Stimulated activated CD4-positive, alpha-beta T cell treated with anti-CD3 and anti-CD28 coated beads, Interleukin-15, amount 100 ng/mL, for 1 hour (primary cell): ENCODE results near the gene CEP83.
"Not testable (repeated sequence)": the region's sequence is repeated elsewhere in the genome, so short reads cannot be mapped to it uniquely, and the experiment has no call there.

Experiments used
- DNase-seq, 2 donors: peaks; one replicate each; pipeline ENCODE4 v3.0.0-alpha.2; 2020; ENCODE audit warnings: low read depth in 1 of 2, low spot score in 1 of 2

The CEP83 gene

GRCh38 chr12:94459728-94460615 lies at the start of gene CEP83:
Gene CEP83 (minus strand): TSS chr12:94459867. CDS start chr12:94412490, 47,377 bp downstream.
- peak; percentile 87 to 97 for DNase-seq

- DNase-seq: no peak
Measured at GRCh38 chr12:94509317-94509716, 49.6 kb upstream of the CEP83 start.

GRCh38 chr12:94507455-94507854 lies 47.8 kb upstream of the CEP83 start:
- no peak for DNase-seq

- no peak for DNase-seq
Measured at GRCh38 chr12:94504386-94504785, 44.7 kb upstream of the CEP83 start.

- no peak for DNase-seq
Measured at GRCh38 chr12:94503619-94504018, 44.0 kb upstream of the CEP83 start.

GRCh38 chr12:94500831-94501567 lies 41.3 kb upstream of the CEP83 start:
- no peak for DNase-seq

GRCh38 chr12:94498698-94499097 lies 39.0 kb upstream of the CEP83 start:
- DNase-seq: no peak

GRCh38 chr12:94498073-94498472 lies 38.4 kb upstream of the CEP83 start:
- DNase-seq: no peak

GRCh38 chr12:94495445-94496115 lies 35.9 kb upstream of the CEP83 start:
- no peak for DNase-seq

- no peak for DNase-seq
Measured at GRCh38 chr12:94491489-94491888, 31.8 kb upstream of the CEP83 start.

- DNase-seq: no peak
Measured at GRCh38 chr12:94488463-94488862, 28.8 kb upstream of the CEP83 start.

- no peak for DNase-seq
Measured at GRCh38 chr12:94481734-94482133, 22.1 kb upstream of the CEP83 start.

- no peak for DNase-seq
Measured at GRCh38 chr12:94469522-94469921, 9.9 kb upstream of the CEP83 start.

- no peak for DNase-seq
Measured at GRCh38 chr12:94460616-94460959, 921 bp upstream of the CEP83 start.

GRCh38 chr12:94458877-94459727 lies 565 bp downstream of the CEP83 start:
- DNase-seq: no peak

GRCh38 chr12:94457311-94457710 lies 2.4 kb downstream of the CEP83 start:
- DNase-seq: no peak

GRCh38 chr12:94454318-94454717 lies 5.3 kb downstream of the CEP83 start:
- DNase-seq: not testable (repeated sequence)

GRCh38 chr12:94445662-94446061 lies 14.0 kb downstream of the CEP83 start:
- no peak for DNase-seq

- DNase-seq: no peak
Measured at GRCh38 chr12:94437303-94437702, 22.4 kb downstream of the CEP83 start.

GRCh38 chr12:94435511-94435927 lies 24.1 kb downstream of the CEP83 start:
- no peak for DNase-seq

- DNase-seq: no peak
Measured at GRCh38 chr12:94434171-94434570, 25.5 kb downstream of the CEP83 start.
